K562 (cell line): ENCODE results near the gene SMARCC1.

ENCODE experiments used
- PRDM10 ChIP-seq: fragments of 450-650 bp; IDR thresholded peaks from 2 replicates; pipeline ENCODE4 v1.6.1; 2018; ENCODE audit not compliant: partially characterized antibody
- TFAP4 ChIP-seq: sonication (generic); formaldehyde crosslinking; IDR thresholded peaks from 2 replicates; pipeline ENCODE4 v1.8.0; 2022; ENCODE audit warnings: missing genetic modification reagents, mild to moderate bottlenecking, moderate library complexity, borderline replicate concordance
- ZBTB7A ChIP-seq: IDR thresholded peaks from 2 replicates; pipeline ENCODE4 v1.6.1; 2011; ENCODE audit warnings: low read depth, mild to moderate bottlenecking, low read length, moderate library complexity, borderline replicate concordance; ENCODE audit not compliant: control insufficient read depth
- ZNF140 ChIP-seq: fragments of 250-450 bp; sonication (Bioruptor Pico); IDR thresholded peaks from 2 replicates; pipeline ENCODE4 v1.8.0; 2021; ENCODE audit warnings: moderate library complexity, mild to moderate bottlenecking, inconsistent platforms

DNA sequence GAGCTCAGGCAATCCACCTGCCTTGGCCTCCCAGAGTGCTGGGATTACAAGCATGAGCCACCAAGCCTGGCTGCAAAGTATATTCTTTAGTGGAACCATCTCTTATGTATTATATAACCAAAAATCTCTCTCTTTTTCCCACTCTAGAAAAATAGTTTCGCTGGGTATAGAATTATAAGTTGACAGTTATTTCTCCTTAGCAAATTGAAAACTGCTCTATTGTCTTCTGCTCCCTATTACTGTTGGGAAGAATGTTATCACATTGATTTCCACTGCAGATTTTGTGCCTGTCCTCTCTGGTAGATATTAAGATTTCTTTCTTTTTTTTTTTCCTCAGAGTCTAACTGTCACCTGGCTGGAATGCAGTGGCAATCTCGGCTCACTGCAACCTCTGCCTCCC is 11.0 kb upstream of the SMARCC1 start:
- TF ChIP-seq ZBTB7A: no peak
- TF ChIP-seq ZNF140 (CRISPR knock-in tag): no peak
- no peak for TF ChIP-seq TFAP4 (CRISPR knock-in tag)
- TF ChIP-seq PRDM10: no peak
